ENCODE measurements around the gene ACKR1. TPM values are rescaled to one million over a fixed set of nuclear protein-coding genes. Genes with fewer than 3 reads are reported as not detected.

The ACKR1 gene
- total and polyA plus RNA-seq, 2 of the 13 experiments (the other 11 are each of a cell fraction or from before 2014, with no cell fraction given) = not detected

DNA sequence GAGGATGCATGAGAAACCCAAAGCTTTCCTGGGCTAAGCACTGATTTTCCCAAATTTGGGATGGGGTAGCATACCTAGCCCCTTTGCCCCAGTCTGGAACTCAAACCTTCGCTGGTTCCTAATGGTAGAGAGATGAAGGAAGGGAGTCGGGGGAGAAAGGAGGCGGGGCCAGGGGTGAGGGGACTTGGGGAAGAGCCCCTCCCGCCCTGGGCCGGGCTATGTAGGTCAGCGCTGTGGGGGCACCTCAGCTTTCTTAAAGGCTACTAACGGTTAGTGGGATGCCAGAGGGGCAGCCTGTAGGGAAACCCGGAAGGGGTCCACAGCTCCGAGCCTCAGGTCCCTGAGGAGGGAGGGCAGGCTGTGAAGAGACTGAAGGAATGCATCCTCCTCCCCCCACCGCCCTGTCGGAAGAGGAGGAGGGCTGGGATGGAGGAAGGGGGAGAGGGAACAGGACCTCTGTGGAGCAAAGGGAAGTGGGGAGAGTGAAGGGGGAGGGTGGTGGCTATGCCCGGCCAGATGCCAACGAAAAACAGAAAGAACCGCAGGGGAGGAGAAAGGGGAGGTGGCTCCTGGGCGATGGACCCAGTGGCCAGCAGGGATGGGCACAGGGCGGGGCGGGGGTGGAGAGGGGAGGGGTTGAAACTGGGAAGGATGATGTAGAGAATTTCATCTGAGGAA is 31.9 kb upstream of the ACKR1 start:
- BruUV-seq (replicated peaks) = no TSS peak
- no peak for TF ChIP-seq ZNF709 (CRISPR knock-in tag; IDR thresholded peaks at IDR 0.05)
- TF ChIP-seq SOX5 (CRISPR knock-in tag; IDR thresholded peaks at IDR 0.05; ENCODE audit: borderline replicate concordance) = no peak
- TF ChIP-seq, protein P1, sequence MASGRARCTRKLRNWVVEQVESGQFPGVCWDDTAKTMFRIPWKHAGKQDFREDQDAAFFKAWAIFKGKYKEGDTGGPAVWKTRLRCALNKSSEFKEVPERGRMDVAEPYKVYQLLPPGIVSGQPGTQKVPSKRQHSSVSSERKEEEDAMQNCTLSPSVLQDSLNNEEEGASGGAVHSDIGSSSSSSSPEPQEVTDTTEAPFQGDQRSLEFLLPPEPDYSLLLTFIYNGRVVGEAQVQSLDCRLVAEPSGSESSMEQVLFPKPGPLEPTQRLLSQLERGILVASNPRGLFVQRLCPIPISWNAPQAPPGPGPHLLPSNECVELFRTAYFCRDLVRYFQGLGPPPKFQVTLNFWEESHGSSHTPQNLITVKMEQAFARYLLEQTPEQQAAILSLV (CRISPR knock-in tag; IDR thresholded peaks at IDR 0.05; ENCODE audit: borderline replicate concordance) = no peak
- TF ChIP-seq, protein P2, sequence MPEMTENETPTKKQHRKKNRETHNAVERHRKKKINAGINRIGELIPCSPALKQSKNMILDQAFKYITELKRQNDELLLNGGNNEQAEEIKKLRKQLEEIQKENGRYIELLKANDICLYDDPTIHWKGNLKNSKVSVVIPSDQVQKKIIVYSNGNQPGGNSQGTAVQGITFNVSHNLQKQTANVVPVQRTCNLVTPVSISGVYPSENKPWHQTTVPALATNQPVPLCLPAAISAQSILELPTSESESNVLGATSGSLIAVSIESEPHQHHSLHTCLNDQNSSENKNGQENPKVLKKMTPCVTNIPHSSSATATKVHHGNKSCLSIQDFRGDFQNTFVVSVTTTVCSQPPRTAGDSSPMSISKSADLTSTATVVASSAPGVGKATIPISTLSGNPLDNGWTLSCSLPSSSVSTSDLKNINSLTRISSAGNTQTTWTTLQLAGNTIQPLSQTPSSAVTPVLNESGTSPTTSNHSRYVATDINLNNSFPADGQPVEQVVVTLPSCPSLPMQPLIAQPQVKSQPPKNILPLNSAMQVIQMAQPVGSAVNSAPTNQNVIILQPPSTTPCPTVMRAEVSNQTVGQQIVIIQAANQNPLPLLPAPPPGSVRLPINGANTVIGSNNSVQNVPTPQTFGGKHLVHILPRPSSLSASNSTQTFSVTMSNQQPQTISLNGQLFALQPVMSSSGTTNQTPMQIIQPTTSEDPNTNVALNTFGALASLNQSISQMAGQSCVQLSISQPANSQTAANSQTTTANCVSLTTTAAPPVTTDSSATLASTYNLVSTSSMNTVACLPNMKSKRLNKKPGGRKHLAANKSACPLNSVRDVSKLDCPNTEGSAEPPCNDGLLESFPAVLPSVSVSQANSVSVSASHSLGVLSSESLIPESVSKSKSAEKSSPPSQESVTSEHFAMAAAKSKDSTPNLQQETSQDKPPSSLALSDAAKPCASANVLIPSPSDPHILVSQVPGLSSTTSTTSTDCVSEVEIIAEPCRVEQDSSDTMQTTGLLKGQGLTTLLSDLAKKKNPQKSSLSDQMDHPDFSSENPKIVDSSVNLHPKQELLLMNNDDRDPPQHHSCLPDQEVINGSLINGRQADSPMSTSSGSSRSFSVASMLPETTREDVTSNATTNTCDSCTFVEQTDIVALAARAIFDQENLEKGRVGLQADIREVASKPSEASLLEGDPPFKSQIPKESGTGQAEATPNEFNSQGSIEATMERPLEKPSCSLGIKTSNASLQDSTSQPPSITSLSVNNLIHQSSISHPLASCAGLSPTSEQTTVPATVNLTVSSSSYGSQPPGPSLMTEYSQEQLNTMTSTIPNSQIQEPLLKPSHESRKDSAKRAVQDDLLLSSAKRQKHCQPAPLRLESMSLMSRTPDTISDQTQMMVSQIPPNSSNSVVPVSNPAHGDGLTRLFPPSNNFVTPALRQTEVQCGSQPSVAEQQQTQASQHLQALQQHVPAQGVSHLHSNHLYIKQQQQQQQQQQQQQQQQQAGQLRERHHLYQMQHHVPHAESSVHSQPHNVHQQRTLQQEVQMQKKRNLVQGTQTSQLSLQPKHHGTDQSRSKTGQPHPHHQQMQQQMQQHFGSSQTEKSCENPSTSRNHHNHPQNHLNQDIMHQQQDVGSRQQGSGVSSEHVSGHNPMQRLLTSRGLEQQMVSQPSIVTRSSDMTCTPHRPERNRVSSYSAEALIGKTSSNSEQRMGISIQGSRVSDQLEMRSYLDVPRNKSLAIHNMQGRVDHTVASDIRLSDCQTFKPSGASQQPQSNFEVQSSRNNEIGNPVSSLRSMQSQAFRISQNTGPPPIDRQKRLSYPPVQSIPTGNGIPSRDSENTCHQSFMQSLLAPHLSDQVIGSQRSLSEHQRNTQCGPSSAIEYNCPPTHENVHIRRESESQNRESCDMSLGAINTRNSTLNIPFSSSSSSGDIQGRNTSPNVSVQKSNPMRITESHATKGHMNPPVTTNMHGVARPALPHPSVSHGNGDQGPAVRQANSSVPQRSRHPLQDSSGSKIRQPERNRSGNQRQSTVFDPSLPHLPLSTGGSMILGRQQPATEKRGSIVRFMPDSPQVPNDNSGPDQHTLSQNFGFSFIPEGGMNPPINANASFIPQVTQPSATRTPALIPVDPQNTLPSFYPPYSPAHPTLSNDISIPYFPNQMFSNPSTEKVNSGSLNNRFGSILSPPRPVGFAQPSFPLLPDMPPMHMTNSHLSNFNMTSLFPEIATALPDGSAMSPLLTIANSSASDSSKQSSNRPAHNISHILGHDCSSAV (CRISPR knock-in tag; IDR thresholded peaks at IDR 0.05; ENCODE audit: borderline replicate concordance) = no peak
- TF ChIP-seq ZNF605 (CRISPR knock-in tag; IDR thresholded peaks at IDR 0.05) = no peak
- TF ChIP-seq, protein P3, sequence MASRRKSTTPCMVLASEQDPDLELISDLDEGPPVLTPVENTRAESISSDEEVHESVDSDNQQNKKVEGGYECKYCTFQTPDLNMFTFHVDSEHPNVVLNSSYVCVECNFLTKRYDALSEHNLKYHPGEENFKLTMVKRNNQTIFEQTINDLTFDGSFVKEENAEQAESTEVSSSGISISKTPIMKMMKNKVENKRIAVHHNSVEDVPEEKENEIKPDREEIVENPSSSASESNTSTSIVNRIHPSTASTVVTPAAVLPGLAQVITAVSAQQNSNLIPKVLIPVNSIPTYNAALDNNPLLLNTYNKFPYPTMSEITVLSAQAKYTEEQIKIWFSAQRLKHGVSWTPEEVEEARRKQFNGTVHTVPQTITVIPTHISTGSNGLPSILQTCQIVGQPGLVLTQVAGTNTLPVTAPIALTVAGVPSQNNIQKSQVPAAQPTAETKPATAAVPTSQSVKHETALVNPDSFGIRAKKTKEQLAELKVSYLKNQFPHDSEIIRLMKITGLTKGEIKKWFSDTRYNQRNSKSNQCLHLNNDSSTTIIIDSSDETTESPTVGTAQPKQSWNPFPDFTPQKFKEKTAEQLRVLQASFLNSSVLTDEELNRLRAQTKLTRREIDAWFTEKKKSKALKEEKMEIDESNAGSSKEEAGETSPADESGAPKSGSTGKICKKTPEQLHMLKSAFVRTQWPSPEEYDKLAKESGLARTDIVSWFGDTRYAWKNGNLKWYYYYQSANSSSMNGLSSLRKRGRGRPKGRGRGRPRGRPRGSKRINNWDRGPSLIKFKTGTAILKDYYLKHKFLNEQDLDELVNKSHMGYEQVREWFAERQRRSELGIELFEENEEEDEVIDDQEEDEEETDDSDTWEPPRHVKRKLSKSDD (CRISPR knock-in tag; IDR thresholded peaks at IDR 0.05; ENCODE audit: low read depth) = no peak
- no peak for TF ChIP-seq CREB1 (IDR thresholded peaks at IDR 0.05)
- TF ChIP-seq CREB1 (CRISPR knock-in tag; IDR thresholded peaks at IDR 0.05) = no peak
- TF ChIP-seq ZNF160 (CRISPR knock-in tag; IDR thresholded peaks at IDR 0.05) = no peak
- TF ChIP-seq ZNF678 (CRISPR knock-in tag; IDR thresholded peaks at IDR 0.05) = no peak
- no peak for TF ChIP-seq MED8 (CRISPR knock-in tag; IDR thresholded peaks at IDR 0.05; ENCODE audit: insufficient replicate concordance)
- ATAC-seq (no peak), FAIRE-seq (no peak), DNase-seq (ENCODE audit: low spot score) (no peak)
- Histone ChIP-seq H3K4me1 (ENCODE audit: insufficient read depth, low read length) (no peaks in the 10 kb centered on the region), H3K36me3 (replicated peaks in 1 of 2; ENCODE audit: control insufficient read depth in 1 of 2, insufficient read depth in 2 of 2, low read length in 2 of 2) (no peaks in the 10 kb centered on the region), H3K9me3 (ENCODE audit: low read length) (no peaks in the 10 kb centered on the region), H3K27me3 (ENCODE audit: control insufficient read depth in 1 of 2, insufficient read depth in 2 of 2, low read length in 2 of 2) (peaks cover 2 to 16% of the 10 kb centered on the region in 2 experiments; a peak in 3 of 5 replicates), H3K79me2 (ENCODE audit: insufficient read depth, low read length) (no peaks in the 10 kb centered on the region), H3K4me3 (replicated peaks in 1 of 3; ENCODE audit: insufficient read depth in 1 of 3, low read depth in 2 of 3, low read length in 3 of 3) (no peak overlapping the region), H3K4me2 (ENCODE audit: low read depth, low read length) (no peak overlapping the region), H4K20me1 (ENCODE audit: insufficient read depth, low read length) (no peaks in the 10 kb centered on the region), H3K9ac (ENCODE audit: insufficient read depth, low read depth, low read length) (no peak overlapping the region), H2AFZ (ENCODE audit: low read length) (no peak overlapping the region), H3K27ac (ENCODE audit: extremely low read length, insufficient read depth, low read length) (no peak overlapping the region)
- 2% methylated on average over 15 of the region's 17 CpGs for WGBS (ENCODE audit: low lambda C conversion rate)
- CTCF ChIA-PET (ENCODE audit: low intra/inter-chr PET ratio, low total read pairs) = no interaction called here
- intact Hi-C loops (cut with micrococcal nuclease; ENCODE audit: unreplicated experiment) = no loop called here
- POLR2A ChIA-PET = no interaction called here
- in situ Hi-C loops (cut with HindIII; ENCODE audit: extremely low pct_ligation_motif_present, low pct_unique_long_range_greater_than_20kb) = no loop called here

Measured in HepG2 (cell line).